Stimulated activated naive CD8-positive, alpha-beta T cell treated with anti-CD3 and anti-CD28 coated beads, Interleukin-15, Interleukin-2, amounts not matched to agents 100 U/mL and 50 U/mL, for 24 hours (primary cell): ENCODE measurements around the gene PRND.
A peak's percentile ranks its signal among the peaks of the same experiment; 100 is the strongest.
"Not testable (repeated sequence)": the region's sequence is repeated elsewhere in the genome, so short reads cannot be mapped to it uniquely, and the experiment has no call there.

Experiments
- ATAC-seq: fragments of 150-1000 bp; cut with Tn5 transposase; one replicate; pipeline ENCODE4 v1.10.0; 2021
- DNase-seq: peaks from one replicate; pipeline ENCODE4 v3.0.0; 2021

PRND gene, protein sequence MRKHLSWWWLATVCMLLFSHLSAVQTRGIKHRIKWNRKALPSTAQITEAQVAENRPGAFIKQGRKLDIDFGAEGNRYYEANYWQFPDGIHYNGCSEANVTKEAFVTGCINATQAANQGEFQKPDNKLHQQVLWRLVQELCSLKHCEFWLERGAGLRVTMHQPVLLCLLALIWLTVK

DNA sequence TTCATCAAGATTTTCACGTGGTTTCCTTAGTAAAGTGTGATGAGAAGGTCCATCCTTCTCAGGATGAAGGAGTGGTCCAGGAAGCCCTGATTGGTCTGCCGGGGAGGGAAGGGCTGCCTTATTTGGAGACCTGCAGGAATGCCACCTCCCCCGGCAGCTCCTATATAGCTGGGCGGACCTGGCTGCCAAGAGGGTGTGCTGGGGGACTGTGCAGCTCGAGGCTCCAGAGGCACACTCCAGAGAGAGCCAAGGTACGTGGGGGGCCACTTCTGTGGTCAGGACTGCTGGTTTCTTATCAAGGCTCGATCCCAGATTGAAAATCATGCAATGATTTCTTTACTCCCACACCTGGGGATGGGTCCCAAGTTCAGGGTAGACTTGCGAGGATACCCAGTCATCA lies at the start of gene PRND:
TSS of gene PRND (plus strand) at position 191 of the 400 bp plus-strand sequence. CDS start 2,643 bp downstream, outside the sequence.
- DNase-seq (no peak), ATAC-seq (no peak)

DNA sequence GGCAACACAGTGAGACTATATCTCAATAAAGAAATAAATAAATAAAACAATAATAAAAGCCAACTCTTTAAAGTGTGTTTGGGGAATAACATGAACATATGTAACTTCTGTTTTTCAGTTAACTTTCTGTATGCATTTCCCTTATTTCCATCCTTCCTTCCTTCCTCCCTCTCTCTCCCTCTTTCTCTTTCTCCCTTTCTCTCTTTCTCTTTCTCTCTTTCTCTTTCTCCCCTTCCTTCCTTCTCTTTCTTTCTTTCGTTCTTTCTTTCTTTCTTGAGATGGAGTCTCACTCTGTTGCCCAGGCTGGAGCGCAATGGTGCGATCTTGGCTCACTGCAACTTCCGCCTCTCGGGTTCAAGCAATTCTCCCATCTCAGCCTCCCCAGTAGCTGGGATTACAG lies 48.8 kb upstream of the PRND start:
- no peak for DNase-seq
- ATAC-seq: no peak

DNA sequence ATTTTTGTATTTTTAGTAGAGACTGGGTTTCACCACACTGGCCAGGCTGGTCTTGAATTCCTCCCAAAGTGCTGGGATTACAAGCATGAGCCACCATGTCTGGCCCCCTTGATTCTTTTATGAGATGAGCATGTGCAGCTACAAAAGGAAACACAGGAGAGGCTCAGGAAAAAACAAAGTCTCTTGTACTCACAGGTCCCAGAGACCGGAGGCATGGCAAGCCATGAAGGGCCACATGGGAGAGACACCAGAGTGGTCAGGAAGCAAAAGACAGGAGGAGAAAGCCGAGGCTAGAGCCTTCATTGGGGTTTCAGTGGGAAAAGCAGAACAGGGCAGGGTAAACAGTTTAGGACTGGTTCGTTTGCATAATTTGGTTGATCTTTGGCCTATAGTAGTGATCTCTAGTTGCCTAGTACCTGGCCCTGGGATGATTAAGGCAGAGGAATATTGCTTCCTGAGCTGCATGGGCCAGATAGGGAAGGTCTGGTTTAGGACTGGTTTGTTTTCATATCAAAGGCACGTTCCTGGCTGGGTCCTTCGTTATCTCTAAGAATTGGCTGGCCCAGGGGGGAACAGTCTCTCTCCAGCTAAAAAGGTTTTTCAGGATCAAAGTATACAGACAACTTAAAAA lies 48.2 kb upstream of the PRND start:
- no peak for DNase-seq
- ATAC-seq: no peak

DNA sequence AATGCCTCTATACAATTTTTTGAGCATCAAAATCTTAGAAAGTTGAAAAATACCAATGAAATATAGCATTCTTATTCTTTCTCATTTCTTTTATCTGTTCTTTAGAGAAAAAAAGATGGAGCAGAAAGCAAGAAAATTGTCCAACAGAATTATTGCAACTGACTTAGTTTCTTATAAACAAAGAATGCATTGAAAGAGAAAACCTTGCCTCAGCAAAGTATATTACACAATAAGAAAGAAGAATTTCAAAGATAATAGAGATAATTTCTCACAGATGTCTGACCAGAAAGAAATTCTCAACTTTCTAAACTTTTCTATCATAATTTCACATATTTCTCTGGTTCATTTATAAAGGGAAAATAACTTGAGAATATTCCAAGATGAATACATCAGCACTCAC lies 47.0 kb upstream of the PRND start:
- ATAC-seq (no peak), DNase-seq (no peak)

DNA sequence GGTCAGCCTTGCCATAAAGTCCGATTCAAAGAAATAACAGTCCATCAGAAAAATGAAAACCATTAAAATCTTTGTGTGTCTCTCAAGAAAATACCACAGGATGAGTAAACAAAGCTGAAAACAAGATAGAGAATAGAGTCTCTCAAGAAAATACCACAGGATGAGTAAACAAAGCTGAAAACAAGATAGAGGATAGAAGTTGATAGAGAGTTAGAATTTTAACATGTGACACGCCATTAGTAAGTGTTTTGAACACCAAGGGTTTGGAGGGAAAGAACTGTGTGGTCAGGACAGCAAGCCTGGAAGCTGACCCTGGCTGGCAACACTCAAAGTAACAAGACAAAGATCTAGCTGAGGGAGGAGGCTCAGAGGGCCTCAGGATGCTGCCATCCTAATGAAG lies 43.9 kb upstream of the PRND start:
- no peak for ATAC-seq
- DNase-seq: no peak

DNA sequence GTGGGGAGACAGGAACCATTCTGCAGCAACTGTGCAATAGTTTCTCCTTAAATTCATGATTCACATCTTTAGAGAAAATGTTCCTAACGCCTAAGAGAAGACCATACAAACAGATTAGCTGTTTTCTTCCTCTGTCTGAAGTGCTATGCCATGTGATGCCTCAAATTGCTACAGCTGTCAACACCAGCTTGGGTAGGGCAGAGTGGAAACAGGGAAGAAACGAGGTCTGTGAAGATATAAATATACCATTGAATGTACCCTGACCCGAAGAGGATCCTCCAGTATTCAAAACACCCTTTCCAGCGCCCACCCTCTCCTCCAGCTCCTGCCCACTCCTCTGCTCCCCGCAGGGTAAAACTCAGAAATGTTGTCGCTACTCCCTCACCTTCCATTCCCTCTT lies 40.3 kb upstream of the PRND start:
- ATAC-seq (no peak), DNase-seq (no peak)

DNA sequence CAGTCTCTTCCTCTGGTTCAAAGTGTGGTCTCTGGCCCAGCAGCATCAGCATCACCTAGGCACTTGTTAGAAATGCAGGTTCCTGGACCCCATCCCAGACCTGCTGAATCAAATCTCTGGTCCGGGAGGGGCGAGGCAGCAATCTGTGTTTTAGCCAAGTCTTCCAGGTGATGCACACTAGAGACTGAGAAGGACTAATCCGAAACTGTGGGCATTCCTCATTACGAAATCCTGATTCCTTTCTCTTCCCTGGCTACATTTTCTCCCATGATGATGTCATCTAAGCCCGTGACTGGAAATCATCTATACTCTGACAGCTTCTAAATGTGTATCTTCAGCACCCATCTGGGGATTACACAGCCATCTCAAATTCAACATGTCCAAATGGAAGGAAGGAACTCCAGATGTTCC lies 39.7 kb upstream of the PRND start:
- no peak for DNase-seq
- ATAC-seq: no peak

DNA sequence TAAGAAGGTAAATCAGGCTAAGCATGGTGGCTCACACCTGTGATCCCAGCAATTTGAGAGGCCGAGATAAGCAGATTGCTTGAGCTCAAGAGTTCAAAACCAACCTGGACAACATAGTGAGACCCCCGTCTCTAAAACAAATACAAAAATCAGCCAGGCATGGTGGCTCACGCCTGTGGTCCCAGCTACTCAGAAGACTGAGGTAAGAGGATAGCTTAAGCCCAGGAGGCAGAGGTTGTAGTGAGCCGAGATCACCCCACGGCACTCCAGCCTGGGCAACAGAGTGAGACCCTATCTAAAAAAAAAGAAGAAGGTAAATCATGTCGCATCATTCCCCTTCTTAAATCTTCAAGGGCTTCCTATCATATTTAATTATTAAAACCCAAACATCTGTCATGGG lies 39.0 kb upstream of the PRND start:
- no peak for ATAC-seq

DNA sequence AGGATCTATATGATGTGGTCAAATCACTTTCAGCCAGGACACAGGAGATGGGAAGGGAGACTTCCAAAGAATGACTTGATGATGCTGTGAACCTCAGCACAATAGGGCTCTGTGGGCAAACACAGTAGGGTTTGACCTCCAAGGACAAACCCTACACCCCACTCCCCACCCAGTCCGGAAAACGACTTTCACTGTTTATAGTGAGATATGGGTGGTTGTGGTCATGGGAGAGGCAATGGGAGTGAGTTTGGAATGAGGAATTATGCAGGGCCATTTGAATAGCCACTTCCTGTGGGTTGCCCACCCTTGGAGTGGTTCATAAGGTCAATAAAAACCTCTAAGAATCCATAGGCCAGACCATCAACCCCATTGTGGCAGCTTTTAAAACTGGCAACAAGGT lies 38.4 kb upstream of the PRND start:
- no peak for DNase-seq
- ATAC-seq: no peak

More for the DNA sequence above, 39.0 kb upstream of the PRND start:
- DNase-seq: no peak

DNA sequence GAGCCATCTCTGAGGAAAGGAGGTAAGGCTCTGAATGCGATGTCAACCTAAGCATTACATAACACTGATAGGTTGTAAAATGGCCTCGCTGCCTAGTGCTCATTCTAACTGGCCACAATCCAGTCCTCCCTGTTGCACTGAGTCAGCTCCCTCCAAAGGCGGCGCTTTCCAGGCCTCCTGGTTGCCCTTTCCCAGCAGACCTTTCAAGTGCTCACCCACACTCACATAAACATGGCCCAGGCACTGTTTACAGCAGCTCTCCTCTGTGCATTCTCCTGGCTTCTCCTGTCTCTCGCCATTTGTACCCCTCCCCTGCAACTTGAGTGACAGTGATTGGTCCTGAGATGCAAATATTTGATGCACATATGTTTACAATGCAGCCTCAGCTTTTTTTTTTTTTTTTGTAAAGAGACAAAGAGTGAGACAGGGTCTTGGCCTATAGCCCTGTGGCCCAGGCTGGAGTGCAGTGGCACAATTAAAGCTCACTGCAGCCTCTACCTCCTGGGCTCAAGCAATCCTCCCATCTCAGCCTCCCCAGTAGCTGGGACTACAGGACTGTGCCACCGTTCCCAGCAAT lies 36.8 kb upstream of the PRND start:
- ATAC-seq (no peak), DNase-seq (peak; percentile 25)

DNA sequence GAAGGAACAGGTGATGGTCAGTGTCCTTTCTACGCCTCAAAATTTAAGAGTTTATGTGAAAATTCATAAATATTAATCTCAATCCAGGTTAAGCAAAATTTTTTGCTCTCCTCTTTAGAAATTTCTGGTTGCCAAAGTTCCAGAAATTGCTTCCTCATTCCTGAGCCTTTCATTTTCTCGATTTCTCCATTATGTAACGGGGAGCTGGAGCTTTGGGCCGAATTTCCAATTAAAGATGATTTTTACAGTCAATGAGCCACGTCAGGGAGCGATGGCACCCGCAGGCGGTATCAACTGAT lies 35.8 kb upstream of the PRND start:
- no peak for ATAC-seq
- DNase-seq: no peak

DNA sequence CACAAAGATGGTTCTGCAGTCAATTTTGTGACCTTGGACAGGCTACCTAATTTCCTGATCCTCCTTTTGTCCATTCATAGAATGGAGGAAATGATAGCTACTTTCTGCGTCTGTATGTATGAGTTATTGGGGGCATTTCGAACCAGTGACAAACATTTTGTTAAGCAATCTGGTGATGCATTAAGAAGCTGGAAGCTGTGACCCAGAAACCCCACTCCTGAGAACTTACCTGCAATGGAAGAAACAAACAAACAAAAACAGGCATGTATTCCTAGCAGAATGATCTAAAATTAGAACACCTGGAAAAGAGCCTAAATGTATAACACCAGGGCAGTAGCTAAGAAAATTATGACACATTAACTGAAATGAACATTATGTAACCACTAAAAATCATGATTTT lies 33.4 kb upstream of the PRND start:
- no peak for ATAC-seq
- DNase-seq: no peak

DNA sequence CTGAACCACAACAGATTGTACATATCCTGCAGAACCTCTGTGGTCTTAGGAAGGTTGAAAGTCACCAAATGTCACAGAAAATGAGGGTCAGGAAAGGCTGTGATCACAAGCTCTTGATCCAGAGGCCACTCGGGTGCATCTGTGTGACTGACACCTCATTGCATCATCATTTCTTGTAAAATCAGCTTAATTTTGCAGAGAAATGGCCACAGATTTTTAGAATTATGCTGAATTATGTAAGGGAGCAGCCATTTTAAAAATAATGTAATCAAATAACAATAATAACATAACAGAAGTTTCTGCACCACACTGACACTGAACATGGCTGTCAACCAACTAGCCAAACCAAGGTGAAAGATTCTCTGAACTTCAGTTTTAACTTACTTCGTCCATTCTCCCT lies 32.5 kb upstream of the PRND start:
- ATAC-seq (no peak), DNase-seq (no peak)

DNA sequence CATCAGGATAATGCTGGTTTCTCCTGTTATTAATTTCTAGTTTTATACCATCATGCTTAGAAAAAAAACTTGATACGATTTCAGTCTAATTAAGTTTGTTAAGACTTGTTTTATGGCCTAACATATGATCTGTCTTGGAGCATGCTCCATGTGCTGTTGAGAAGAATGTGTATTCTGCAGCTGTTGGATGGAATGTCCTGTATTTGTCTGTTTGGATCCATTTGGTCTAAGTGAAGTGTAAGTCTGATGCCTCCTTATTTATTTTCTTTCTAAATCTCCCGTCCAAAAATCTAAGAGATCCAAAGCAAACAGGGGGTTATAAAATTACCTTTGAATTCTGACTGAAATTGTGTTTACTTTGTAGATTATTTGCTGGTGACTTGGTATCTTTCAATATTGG lies 30.0 kb upstream of the PRND start:
- ATAC-seq (no peak), DNase-seq (no peak)

DNA sequence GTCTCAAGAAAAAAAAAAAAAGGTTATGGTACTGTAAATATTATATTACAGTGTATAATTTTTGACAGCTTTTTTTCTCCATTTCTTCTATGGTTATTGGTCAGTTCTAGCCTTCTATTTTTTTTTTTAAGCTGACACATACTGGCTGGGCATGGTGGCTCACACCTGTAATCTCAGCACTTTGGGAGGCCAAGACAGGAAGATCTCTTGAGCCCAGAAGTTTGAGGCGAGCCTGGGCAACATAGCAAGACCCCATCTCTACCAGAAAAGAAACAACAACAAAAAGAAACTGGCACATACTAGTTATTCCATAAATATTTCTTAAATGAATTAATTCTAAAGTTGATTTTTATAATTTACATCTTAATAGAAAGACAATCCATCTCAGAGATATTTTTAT lies 27.6 kb upstream of the PRND start:
- DNase-seq: no peak
- no peak for ATAC-seq

DNA sequence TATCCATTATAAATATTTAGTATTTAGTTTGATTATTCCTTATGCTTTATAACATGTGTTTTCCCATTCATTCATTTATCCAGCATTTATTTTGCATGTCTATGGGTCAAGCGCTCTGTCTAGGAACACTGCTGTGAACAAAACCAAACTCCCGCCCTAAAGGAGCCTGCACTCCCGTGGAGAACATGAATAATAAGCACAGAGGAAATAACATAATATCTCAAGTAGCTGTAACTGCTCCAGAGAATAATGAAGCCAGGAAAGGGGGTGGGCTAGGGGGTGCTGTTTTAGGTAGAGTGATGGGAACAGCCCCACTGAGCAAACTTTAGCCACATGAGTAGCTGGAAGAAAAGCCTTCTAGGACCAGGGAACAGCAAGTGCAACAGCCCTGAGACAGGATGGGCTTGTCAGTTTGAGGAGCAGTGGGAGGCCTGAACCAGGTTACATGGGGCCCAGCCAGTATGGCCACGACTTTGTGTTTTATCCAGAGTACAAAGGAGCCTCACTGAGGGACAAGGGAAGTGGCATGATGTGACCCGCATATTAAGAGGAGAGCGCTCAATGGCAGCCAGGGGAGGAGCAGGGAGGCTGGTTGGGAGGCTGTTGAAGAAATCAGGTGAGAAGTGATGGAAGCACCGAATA lies 24.4 kb upstream of the PRND start:
- no peak for DNase-seq
- ATAC-seq: no peak

DNA sequence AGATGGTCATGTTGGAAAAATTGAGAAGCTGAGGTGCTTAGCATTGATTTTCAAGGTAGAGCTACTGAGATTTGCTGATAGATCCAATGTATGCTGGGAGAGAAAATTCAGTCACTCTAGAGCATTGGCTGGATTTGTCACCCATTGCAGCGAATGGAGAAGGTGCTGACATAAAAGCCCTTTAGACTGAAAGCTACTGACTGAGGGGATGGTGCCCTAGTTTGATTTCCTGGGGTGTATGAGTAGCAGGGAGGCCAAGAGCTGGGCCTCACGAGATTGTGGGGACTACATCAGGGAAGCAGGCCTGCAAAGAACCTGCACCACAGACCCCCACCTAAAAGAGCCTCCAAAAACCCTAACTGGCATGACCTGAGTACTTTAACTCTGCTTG lies 23.9 kb upstream of the PRND start:
- DNase-seq (no peak), ATAC-seq (no peak)

DNA sequence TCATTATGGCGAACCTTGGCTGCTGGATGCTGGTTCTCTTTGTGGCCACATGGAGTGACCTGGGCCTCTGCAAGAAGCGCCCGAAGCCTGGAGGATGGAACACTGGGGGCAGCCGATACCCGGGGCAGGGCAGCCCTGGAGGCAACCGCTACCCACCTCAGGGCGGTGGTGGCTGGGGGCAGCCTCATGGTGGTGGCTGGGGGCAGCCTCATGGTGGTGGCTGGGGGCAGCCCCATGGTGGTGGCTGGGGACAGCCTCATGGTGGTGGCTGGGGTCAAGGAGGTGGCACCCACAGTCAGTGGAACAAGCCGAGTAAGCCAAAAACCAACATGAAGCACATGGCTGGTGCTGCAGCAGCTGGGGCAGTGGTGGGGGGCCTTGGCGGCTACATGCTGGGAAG lies 22.5 kb upstream of the PRND start:
- DNase-seq (no peak), ATAC-seq (no peak)

DNA sequence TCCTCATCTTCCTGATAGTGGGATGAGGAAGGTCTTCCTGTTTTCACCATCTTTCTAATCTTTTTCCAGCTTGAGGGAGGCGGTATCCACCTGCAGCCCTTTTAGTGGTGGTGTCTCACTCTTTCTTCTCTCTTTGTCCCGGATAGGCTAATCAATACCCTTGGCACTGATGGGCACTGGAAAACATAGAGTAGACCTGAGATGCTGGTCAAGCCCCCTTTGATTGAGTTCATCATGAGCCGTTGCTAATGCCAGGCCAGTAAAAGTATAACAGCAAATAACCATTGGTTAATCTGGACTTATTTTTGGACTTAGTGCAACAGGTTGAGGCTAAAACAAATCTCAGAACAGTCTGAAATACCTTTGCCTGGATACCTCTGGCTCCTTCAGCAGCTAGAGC lies 21.8 kb upstream of the PRND start:
- no peak for ATAC-seq
- DNase-seq: no peak

DNA sequence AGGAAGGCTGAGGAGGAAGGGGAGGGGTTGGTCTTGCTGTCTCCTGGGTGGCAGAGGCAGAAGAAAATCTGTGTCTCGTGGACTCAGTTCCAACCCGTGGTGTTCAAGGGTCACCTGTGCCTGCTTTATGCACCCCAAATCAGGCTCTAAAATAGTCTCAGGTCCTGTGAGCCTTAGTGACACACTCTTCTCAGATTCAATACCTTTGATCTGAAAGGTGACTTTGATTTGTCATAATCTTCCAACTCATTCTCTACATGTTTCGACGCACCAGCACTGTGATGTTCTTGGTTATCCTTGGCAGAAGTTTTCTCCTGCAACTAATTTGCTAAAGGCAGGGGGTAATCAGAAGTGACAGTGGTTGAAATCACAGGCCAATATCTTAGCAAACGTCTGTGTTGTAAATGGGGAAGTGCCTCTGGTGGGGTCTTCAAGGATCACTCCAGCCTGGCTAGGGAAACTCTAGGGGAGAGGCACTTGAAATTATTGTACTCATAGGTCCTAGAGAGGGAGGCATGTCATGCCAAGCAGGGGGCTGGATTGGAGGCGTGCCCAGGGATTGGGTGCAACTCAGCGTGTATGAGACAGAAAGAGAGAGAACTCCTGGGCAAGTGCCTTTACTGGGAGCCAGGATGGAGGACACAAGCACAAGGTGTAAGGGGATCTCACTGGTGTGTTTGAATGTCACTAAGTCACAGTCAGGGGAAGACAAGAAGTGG lies 19.0 kb upstream of the PRND start:
- ATAC-seq (peak; percentile 16), DNase-seq (no peak)

DNA sequence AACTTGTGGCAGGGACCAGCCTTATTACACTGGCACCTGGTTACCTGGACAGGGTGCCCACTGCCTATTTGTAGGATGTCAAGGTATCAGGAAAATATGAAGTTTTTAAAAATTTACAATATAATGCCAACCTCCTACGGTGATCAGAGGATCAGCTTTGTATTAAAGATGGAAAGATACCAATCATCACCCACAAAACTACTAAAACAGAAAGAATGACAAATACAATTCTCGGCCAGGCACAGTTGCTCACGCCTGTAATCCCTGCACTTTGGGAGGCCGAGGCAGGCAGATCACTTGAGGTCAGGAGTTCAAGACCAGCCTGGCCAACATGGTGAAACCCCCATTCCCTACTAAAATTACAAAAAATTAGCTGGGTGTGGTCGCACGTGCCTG lies 18.4 kb upstream of the PRND start:
- DNase-seq: no peak
- no peak for ATAC-seq

DNA sequence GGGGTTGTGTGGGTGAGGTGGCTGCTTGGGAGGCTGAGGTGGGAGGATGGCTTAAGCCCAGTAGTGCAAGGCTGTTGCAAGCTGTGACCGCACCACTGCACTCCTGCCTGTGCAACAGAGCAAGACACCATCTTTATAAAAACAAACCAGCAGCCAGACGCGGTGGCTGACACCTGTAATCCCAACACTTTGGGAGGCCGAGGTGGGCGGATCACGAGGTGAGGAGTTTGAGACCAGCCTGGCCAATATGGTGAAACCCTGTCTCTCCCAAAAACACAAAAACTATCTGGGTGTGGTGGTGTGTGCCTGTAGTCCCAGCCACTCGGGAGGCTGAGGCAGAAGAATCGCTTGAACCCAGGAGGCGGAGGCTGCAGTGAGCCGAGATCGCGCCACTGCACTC lies 14.8 kb upstream of the PRND start:
- not testable (repeated sequence) for DNase-seq, ATAC-seq

DNA sequence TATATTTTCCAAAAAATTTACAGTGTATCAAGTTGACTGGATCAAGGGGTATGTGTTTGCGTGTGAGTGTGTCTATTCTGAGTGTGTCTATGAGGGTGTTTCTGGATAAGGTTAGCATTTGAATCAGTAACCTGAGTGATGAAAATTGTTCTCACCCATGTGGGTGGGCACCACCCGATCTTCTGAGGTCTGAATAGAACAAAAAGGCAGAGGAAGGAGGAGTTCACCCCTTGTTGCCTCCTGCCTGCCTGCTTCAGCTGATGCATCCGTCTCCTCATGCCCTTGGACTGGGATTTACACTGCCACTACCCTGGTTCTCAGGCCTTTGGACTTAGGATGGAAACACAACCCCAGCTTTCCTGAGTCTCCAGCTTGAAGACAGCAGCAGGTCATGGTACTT lies 13.7 kb upstream of the PRND start:
- DNase-seq (no peak), ATAC-seq (no peak)
